RPMI8226 (cell line): ENCODE data around the gene TMTC1.

Experiments
- DNase-seq: peaks from one replicate; pipeline ENCODE4 v3.0.0-alpha.2; 2015

The TMTC1 gene

DNA sequence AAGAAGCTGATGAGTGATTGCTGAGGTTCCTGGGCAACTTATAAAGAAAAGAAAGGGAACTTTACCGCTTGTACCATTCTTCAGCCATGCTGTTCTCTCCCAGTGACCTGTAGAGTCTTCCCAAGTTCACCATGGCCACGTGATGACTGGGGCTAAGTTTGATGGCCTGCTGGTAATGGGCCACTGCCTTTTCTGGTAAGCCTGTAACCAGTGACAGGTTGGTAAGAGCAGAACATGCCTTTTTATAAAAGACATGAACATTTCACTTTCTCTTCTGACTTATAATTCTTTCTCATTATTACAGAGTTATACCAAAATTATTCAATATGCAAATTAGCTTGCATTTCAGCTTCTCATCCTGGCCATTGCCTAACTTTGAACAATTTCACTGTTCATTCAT, 265.3 kb downstream of the TMTC1 start:
- no peak for DNase-seq

DNA sequence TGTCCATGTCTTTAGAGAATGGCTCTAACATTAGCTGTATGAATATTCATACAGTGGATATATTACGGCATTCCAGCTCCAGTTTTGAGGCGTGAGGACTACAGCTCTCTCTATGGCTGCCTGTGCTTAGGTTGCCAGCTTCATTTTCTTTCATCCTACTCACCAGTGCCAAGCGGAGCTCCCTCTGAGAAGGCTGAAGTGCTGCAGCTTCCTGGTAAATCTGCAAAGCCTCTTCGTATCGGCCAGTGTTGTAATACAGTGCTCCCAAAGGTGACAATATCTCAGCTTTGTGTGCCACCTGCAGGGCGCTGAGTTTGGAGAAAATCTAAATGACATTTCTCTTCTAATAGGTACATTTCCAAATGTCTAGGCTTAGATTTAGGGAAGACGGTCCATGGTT, 266.5 kb downstream of the TMTC1 start:
- no peak for DNase-seq

DNA sequence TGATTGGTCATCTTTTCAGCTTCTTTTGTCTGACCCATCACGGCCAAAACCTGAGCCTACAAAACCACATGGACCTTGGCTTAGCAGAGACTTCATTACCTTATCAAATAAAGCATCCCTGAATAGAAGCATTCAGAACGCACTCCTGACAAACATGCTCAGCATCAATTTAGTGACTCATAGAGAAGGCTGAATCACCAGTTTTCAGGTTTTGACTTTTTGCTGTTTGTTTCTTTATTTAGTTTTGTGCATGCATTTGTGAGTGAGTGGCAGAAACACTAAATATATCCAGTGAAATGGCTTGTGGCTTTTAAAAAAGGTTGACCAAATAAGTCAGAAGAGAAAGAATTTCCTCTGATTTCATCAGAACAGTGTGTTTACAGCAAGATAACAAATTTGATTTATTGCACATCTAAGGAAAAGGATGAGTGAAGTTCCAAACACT, 267.3 kb downstream of the TMTC1 start:
- no peak for DNase-seq

DNA sequence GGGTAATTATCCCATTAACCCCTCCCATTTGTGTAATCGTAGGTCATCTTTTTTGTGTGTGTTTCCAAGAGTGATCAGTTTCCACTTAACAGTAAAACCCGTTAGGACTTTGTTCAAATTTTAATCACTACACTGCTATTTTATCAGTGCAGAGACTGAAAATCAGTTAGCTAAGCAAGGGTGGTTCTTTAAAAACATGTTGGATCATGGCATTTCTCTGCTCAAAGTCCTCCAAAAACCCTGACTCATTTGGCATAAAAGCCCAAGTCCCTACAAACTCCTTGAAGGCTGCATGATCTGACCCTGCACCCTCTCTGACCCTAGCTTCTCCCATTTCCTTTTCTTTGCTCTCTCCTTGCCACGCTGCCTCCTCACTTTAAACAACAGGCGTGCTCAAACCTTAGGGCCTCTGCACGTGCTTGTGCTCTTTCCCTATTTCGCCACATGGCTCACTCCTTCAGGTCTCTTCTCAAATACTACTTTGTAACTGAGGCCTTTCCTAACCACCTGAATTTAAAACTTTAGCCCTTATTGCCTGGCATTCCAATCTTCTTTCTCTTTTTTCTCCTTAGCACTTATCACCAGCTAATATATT, 273.1 kb downstream of the TMTC1 start:
- DNase-seq = no peak

DNA sequence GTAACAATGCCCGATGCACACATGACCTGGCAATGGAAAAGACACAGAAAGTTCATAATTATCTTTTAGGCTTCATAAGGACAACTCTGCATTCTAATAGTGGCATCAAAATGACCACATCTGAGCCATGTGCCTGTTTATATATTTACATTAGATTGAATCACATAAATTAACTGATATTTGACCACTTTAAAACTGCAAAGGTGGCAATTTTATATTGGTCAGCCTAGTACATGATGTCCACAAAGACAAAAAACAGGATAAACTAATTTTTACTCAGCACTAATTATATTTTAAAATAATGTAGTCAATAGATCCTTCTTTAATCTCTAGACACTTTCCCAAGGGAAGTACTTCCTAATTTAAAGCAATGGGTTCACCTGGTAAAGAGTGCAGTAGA, 274.2 kb downstream of the TMTC1 start:
- no peak for DNase-seq

DNA sequence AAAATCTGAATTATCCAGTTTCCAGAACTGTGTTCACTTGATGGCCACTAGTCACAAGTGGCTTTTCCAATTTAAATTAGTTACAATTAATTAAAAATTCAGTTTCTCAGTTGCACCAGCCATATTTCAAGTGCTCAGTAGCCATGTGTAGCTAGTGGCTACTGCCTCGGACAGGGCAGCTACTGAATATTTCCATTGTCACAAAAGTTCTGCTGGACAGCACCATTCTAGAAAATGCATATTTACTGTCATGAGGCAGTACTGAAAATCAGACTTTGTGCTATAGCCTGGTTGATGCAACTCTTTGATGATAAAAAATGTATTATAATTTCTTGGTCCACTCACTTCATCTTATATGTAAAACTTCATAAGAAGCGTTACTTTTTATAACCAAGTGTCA, 274.8 kb downstream of the TMTC1 start:
- no peak for DNase-seq

DNA sequence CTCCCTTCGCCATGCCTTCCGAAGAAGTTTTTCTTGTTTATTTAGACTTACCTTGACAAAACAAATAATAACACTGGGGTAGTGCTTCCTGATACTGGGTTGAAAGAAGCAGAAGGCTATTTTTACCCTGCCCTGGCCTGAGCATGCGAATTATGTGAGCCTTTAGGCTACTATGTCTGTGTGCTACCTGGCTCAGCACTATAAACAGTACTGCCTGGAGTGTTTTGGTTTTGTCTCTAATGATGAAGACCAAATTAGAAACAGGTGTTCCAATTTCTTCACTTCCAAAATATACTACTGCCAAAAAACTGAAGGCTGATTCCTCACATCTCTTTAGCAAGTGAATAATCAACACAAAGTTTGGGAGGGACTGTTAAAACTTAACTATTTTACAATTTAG, 278.6 kb downstream of the TMTC1 start:
- no peak for DNase-seq

DNA sequence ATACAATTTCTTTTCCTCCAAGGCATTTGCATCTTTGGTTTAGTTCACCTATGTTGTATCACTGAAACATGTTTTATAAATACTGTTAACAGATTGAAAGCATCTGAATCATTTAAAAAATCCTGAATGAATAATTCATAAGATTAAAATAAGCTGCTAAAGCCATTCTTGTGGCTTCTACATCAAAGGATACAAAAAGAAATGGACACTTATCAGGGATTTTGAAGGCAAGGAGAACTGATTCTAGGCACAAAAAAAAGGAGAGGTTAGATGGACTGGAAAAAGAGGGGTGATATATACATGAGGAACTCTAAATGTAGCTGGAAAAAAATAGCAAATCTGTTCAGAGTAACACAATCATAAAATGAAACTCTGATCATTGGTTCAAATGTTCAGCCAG, 280.5 kb downstream of the TMTC1 start:
- DNase-seq = no peak

DNA sequence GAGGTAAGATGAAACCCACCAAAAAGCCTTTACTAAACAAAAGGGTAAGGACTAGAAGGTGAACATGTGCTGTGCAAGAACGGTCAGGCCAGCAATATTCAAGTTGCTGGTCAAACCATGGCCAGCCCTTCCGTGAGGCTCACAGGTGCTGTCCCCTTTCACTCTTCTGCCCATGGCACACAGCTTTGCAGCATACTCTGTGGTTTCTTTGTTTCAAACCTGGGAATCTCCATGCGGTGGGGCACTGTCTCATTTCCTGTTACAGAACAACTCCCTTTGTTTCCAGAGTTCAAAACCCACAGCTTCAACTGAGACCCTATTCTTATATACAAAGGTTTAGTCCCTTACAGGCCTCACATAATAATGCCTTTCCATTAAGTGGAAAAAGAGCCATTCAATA, 284.5 kb downstream of the TMTC1 start:
- no peak for DNase-seq

DNA sequence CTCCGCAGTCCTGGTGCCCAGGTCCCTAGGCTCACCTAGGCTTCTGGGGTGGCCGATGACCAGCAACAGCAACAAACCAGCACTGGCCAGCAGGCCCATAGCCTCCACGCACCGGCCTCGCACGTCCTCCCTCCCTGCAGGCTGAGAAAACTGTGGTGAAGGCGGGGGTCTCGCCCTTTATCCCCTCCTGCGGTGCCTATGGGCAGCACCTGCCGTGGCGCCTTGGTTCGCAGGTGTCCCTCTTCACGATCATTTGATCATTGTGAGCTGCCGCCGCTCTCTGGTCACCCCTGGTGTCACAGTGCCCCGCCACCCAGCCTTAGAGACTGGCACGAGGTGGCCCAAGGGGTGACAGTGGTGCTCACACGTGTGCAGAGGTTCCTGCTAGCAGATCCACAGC, 286.2 kb downstream of the TMTC1 start, which contains the start of gene OVCH1:
TSS of gene OVCH1 (minus strand) at position 99 of the 400 bp plus-strand sequence. CDS start at position 99, 0 bp downstream.
- DNase-seq = no peak

DNA sequence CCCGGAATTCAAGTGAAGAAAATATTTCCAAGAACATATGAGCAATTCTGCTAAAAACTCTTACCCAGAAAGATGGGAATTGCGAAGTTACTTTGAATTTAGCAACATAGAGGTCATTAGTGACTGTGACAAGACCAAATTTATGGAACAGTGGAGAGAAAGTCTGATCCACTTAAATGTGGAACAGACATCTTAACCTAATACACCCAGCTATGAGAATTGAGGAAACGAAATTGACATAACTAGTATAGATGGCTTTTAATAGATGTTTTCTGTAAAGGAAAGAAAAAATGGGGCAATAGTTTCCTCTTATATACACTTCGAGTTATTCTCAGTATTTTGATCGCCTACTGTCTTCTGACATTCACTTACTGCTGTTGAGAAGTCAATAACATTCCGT, 290.9 kb downstream of the TMTC1 start:
- no peak for DNase-seq

DNA sequence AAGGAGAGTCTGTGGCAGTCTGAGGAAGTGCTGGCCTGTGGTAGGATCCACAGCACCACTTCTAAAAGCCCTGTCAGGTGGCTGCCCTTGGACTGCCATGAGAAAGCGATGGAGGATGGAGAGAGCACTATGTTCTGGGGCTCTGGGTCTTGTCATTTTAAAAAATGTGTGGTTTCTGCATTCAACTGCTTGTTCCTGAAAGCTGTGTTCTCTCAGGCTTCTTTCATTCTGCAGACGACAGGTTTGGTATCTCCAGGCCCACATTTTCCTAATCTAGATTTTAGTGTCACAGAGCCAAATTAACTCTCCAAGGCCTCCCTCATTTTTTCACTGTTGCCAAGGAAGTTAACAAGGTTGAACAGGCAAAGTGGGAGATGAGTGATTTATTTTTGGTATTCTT, 296.8 kb downstream of the TMTC1 start:
- DNase-seq = no peak

DNA sequence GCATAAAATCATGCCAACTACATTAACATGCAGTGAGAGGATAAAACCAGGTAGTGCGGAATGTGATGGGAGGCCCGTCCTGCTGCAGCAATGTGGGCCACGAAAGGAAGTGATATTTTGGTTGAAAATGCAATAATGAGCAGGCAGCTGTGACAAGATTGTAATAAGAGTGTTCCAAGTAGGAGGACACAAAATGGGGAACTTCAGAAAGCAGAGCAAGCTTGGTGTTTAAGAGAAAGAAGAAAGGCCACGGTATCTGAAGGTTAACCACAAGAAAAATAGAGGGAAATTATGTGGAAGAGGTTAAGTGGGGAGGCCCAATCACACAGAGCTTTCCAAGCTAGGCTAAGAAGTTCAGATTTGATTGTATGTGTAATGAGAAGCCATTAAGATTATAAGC, 320.5 kb downstream of the TMTC1 start:
- no peak for DNase-seq

DNA sequence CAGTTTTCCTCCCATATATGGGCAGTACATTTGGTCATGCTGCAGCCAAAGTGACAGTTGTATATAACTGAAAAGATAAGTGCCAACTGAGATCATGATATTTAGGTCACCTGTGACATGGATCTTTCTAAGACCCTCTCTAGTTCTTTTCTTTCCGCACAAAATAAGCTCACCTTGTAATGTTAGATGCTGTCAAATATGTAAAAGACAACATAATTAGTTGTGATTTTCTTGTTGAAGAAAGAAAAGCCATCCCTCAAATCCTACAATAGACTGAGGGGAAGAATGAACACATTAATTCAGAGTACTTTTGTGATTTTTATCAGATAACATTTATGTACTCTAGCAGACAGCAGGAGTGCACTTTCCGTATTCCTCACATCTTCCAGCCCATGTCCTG, 323.7 kb downstream of the TMTC1 start:
- no peak for DNase-seq

DNA sequence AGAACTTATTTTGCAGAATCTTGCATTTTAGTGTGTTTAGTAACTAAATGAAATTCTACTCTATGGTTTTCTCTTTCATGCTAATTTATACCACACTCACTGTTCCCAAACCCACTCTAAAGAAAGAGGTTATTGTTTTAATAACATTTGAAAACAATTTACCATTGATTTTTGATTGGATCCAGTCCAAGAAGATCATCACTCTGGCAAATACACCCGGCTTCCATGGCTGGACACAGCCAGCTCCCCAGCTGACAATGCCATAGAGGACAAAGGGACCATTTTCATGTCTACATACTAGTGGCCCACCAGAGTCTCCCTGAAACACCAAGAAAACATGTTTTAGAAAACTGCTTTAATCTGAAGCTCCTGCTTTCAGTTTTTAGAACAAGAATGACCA, 328.7 kb downstream of the TMTC1 start:
- no peak for DNase-seq

DNA sequence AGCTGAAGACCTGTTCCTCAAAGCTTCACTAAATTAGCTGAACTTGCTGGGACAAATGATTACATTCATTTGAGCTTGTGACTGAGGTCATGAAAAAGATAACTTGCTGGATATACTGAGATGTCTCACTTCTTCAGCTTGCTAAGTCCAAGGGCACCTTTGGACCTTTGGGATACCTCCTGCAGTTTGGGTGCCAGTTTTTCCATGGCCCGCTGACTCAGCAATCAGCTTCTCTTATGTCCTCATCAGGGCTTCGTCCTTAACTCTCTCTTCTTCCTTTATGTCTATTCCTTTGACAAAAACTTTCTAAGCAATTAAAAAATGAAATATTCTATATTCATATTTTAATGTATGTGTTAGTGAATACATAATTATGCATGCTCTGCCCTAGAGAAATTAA, 331.9 kb downstream of the TMTC1 start:
- DNase-seq = no peak
